ENCODE data around the gene TRIM73.
"Not testable (repeated sequence)": the region's sequence is repeated elsewhere in the genome, so short reads cannot be mapped to it uniquely, and the experiment has no call there.

GRCh38 chr7:75393194-75393593 is 2.2 kb upstream of the TRIM73 start:
- TF ChIP-seq CTCF, EP300 (IDR thresholded peaks at IDR 0.05): not testable (repeated sequence)

Data from tibial nerve (tissue), 4 donors.